Measurements from ENCODE around the gene TPCN2.

The TPCN2 gene

DNA sequence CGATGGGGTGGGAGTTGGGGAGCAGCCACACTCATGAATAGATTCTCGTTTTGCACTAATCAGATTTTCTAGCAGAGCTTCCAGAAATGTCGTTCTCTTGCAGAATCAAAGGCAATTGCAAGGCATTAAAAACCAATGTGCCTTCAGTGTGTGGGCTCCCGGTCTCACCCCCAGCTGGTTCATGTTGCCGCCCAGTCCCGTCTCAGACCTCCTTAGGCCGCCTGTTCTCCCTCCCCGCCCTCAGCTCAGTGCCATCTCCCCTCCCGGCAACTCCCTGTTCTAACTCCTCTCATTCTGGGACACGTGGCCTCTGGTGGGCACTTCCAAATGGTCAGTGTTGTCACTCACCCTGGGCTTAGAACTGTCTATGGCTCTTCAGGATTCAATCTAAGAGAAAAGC is 64.5 kb downstream of the TPCN2 start:
- DNase-seq (ENCODE audit: low spot score) = no peak

DNA sequence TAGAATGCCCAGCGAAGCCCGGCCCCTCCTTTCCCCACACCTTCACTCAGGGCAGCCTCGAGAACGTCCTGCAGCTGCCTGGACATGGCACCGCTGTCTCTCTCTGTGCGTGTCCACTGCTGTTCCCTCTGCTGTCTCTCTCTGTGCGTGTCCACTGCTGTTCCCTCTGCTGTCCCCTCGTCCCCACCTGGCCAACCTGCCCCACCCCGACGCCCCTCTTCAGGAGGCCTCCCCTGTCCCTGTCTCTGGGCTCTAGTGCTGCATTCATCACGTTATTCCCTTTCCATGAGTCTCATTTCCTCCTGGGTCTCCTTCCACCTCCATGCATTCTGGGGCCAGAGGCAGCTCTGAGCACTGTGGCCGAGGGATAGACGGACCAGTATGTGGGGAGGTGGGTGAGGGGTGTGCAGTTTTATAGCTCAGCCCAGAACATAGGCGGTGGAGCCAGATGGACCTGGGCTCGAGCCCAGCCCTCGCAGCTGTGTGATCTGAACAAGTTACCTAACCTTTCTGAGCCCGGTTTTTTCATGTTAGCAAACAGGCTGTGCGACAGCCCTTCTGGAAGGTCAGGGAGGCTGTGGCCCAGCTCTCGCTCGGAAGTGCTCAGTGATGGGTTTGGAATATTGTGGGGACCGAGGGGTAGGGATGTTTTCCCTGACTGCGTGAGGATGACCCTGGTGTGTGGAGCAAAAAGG is 65.1 kb downstream of the TPCN2 start:
- DNase-seq (ENCODE audit: low spot score) = no peak

DNA sequence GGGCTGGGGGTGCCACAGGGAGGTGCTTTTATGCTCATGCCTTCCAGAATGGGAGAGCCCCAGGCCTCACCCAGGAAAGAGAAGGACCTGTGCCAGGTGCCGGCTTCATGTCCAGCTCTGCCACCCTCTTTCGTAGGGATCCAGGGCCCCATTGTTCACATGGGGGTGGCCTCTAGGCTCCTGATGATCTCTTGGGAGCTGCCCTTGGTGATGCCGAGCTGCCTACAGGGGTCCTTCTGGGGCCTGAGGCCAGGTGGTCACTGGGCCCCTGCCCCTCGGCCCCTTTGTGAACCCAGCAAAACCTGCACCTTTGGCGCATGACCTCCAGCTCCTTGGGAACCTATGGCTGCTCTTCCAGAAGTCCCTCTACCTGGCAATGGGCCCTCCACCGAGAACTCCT is 65.6 kb downstream of the TPCN2 start:
- DNase-seq (ENCODE audit: low spot score) = no peak

DNA sequence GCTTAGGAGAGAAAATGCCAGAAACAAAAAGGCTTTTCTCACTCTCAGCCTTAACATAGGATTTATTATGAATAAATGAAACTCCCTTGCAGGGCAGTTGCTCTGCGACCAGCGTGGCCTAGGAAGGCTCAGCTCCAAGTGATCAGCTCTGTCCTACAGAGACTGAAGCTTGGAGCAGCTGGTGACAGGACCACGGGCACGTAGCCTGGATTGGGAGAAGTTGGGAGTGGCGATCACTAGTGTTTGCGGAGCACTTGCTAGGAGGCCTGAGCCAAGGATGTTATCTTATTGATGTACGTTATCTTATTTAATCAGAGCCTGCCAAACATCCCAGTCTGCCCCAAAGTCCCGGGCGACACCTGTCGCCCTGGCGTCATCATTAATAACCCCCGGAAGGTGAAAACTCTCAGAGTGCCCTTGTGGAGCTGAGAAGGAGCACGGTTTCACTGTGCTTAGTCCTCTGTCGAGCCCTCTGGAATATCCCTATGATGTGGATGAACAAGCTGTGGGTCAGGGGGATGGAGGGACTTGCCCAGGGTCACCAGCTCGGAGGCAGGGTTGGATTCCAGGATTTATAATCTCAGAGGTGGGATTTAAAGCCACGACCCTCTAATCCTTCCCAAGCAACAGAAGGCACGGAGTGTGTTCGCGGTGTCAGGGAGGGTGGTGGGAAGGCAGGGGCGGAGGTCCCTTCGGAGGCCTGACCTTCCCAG is 66.2 kb downstream of the TPCN2 start:
- DNase-seq (ENCODE audit: low spot score) = no peak

DNA sequence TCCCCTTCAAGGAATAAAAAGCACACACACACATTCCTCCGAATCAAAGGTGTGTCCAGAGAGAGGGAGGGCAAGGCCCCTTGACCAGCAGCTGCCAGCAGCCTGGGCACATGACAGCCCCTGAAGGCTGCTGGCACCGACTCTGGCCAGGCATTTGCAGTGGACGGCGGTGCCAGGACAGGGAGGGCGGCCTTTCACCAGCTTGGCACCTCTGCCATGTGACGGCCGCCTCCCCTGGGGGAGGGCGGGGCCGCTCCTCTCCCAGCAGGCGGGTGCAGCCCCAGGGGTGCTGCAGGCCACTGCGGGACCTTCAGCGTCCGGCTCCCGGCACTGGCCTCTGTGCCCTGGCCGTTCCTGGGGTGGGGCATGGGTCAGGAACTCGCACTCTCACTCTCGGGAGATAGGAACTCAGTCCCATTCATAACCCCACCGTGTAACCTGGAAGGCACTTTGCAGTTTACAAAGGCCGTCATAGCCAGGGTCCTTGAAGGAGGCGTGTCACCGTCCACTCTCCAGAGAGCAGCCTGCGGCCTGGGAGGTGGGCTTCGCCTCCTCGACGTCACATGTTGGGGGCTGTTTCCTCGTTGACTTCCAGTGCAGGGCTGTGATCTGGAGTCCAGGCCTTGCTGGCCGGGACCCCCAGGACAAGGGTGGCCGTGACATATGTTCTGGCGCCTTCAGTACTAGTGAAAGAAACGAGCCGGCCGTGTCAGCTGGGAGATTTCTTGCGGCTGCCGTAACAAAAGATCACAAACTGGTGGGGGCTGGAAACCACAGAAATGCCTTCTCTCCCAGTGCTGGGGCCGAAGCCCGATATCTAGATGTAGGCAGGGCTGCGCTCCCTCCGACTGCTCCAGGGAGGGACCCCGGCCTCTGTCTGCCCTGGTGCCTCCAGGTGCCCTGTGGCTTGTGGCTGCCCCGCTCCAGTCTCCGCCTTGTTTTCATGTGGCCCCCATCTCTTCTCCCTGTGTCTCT is 67.1 kb downstream of the TPCN2 start:
- DNase-seq (ENCODE audit: low spot score) = no peak

DNA sequence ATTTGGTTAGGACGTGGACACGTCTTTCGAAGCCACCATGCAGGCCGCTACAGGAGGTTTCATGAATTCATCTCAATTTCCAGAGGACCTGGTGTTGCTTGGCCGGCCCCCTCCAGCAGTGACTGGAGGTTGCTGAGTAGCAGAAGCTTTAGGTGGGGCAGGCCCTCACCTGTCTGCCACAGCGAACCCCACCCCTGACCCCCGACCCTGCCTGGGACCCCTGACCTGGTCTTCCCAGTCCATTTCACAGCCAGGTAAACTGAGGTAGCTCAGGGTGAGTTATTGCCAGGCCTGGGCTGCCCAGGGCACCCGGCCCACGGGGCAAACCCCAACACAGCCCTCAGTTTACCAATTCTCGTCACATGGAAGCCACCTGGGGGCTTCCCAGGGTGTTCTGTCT is 67.9 kb downstream of the TPCN2 start:
- DNase-seq (ENCODE audit: low spot score) = no peak

DNA sequence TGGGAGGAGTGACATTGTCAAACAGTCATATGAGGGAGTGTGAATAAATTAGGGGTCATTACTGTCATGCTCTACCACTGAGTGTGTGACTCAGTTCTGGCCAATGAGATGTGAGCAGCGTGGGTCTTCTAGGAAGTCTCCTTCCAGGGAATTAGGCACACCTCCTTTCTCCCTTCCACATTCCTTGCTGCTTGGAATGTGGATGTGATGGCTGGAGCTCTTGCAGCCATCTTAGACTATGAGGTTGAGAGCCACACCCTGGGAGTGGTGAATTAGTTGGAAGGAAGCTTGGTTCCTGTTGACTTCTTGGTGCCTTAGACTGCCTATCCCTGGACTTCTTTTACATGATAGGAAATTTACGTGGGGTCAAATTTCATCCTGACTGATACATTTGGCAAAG is 70.5 kb downstream of the TPCN2 start:
- DNase-seq (ENCODE audit: low spot score) = no peak

DNA sequence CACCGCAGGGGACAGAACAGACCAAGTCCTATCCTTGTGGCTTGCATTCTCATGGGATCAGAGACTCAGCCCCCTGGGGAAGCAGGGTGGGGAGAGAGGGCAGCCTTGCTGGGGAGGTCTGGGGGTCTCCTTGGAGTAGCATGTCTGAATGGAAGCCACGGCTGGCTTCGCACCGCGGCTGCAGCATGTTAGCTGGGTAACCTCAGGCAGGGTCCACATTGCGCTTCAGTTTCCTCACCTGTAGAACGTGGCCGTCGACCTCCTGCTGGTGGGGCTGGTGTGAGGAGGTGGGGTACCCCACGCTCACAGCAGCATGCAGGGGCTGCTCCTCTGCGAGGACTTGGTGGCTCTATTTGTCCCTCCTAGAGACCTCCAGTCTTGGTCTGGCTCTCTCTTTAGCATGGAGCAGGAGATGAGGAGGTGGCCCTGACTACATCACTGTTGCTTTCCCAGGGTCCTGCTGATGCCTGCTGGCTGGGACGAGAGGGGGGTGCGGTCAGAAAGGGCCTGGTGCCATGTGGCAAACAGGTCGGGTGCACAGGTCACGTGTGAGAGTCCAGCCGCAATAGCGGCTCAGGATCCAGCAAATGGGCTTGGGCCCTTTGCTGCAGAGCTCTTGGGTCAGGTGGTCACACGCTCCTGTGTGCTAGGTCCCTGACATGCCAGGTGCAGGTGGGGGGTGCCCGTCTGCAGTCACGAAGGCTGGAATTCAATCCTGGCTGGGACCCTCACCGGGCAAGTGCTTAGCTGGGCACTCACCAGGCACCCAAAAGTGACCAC is 71.6 kb downstream of the TPCN2 start:
- DNase-seq (ENCODE audit: low spot score) = no peak

DNA sequence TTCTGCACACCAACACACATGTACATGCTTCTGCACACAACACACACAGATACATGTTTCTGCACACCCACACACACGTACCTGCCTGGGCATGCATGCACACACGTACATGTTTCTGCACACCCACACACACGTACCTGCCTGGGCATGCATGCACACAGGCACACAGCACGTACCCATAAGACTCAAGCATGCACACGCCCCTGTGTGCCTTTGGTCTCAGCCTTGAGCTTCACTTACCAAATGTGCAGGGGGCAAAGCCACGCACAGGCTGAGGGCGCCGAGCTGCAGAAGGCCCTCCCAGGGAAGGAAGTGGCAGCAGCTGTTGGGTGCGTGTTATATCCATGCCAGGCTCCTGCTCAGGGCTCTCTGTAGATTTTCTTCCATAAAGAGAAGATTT is 72.3 kb downstream of the TPCN2 start:
- no peak for DNase-seq (ENCODE audit: low spot score)

DNA sequence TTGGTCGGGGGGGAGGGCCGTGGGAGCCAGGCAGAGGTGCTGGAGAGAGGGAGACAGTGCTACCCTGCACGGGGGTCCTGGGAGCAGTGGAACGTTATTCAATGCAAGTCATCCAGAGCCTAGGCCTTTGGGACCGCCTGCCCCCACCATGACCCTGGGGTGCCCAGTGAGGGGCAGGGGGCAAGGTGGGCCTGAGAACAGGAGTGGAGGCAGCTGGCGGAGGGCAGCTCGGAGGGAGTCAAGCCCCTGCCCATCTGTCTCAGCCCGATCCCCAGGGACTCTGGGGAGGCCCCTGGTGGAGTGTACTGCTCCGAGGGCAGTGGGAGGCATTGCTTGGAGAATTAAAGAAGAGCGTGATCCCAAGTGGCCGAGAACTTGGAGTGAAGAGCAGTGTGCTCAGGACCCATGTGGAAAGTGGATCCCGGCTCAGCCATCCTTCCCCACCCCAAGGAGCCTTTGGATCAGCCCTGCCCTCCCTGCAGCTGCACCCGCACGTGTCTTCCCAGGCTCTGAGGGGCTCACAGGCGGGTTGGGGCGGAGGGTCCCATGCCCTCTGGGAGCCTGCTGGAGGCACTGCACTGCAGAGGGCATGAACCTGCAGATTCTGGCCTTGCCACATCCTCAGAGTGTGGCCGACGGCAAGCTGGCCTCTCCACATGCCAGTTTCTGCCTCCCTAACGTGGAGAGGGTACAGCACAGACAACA is 73.0 kb downstream of the TPCN2 start:
- no peak for DNase-seq (ENCODE audit: low spot score)

DNA sequence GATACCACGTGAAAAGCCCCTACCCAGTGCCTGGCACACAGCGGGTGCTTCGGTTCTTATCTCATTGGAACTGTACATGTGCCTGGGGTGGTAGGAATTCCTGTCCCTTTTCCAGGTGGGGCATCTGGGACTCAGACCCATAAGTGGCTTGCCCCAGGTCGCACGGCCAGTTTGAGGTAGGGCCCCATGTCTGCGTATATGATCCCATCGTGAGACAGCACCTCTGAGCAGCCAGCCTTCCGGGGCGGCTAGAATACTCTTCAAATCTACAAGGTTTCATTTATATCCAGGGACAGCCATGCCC is 73.5 kb downstream of the TPCN2 start:
- no peak for DNase-seq (ENCODE audit: low spot score)

DNA sequence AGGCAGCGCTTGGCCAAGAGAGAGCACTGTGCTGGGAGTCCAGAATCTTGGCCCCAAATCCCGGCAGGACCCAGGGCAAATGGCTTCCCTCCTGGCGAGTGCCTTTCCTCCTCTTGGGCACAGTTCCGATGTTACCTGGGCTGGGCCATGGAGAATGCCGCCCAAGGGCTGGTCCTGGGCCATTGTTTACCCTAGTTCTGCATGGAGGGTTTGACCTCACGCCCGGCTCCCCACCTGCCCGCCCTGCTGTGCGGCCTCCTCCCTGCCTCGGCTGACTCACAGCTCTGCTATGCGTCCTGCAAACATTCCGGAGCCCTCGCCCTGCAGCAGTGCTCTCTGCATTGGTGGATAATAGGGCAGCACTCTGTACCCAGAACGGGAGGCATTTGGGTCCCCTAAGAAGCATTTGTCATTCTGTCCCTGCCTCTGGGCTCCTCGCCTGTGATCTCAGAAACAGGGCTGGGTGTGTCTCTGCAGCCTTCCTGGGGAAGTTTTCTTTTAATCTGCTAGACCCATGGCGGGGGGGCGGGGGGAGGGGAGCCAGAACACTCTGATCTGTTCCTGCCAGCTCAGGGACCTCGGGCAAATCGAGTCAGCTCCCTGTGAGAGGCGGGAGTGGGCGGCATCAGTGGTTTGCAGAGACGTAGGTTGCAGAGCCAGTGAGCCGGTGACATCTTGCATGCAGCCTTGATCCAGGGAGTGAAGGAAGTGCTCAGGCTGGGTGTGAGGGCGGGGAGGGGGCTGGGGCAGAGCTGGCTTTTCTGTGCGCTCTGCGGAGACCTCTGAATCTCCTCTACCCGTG is 74.1 kb downstream of the TPCN2 start:
- peak; percentile 89 for DNase-seq (ENCODE audit: low spot score)

DNA sequence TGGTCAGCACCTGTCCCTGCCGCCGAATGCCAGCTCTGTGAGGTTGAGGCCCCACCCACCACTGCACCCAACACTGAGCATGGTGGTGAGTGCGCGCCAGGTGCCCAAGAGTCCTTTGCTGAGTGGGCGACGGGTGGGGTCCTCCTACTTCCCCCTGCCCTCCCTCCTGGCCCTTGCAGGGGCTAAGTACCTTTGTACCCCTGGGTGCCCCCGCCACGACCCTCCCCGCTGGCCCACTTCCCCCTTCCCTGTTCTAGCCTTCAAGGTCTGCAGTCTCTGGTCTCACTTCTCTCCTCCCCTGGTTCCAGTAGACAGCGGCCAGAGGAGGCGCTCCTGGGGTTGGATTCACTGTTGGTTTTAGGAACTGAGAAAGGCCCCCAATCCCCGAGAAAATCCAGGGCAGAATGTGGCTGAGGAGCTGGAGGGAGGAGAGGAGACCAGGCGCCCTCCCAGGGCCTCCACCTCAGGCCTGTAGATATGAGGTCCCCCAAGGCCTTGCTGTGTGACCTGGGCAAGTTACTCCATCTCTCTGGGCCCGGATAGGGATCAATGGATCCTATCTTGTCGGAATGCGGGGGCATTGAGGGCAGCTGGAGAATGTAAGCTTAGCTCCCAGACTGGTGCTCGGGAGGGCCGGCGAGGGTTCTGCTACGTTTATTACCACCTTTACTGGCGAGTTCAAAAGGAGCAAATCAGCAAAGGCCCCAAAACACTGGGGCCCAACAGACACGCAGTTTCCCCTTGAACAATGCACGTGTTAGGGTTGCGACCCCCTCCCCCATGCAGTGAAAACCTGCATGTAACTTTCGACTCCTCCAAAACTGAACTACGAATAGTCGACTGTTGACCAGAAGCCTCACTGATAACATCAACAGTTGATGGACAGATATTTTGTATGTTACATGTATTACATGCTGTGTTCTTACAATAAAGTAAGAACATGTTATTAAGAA is 75.1 kb downstream of the TPCN2 start:
- DNase-seq (ENCODE audit: low spot score) = no peak

DNA sequence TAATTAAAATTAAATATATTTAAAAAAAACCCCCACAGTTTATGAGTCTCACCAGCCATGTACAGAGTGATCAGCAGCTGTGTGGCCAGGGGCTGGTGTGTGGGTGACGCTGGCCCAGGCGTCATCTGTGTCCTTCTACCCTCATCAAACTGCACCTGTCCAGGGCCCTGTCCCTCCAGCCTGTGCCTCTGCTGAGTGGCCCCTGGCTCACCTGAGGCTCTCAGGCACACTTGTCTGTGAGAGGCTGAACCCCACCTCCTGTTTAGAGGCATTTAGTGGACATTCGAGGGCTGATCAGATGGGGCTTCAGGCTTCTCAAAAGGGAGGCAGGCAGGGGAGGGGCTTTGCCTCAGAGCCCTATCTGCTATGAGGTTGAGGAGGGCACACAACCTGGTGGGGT is 77.1 kb downstream of the TPCN2 start:
- DNase-seq (ENCODE audit: low spot score) = no peak

DNA sequence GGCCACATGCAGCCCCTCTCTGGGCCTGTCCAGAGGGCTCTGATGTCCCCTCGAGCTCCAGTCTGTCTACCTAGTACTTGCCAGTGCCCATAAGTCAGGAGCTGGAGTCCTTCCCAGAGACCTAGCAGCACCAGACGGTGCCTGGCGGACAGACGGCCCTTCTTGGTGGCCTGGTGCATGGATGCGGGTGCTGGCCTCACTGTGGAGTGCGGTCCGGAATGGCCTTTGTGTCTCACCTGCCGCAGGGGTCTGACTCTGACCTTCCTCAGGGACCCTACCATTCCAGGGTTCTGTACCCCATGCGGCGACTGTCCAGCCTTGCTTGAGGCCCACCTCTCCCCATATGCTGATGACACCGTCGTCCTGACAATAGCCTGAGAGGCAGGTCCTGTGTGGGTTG is 77.6 kb downstream of the TPCN2 start:
- no peak for DNase-seq (ENCODE audit: low spot score)

DNA sequence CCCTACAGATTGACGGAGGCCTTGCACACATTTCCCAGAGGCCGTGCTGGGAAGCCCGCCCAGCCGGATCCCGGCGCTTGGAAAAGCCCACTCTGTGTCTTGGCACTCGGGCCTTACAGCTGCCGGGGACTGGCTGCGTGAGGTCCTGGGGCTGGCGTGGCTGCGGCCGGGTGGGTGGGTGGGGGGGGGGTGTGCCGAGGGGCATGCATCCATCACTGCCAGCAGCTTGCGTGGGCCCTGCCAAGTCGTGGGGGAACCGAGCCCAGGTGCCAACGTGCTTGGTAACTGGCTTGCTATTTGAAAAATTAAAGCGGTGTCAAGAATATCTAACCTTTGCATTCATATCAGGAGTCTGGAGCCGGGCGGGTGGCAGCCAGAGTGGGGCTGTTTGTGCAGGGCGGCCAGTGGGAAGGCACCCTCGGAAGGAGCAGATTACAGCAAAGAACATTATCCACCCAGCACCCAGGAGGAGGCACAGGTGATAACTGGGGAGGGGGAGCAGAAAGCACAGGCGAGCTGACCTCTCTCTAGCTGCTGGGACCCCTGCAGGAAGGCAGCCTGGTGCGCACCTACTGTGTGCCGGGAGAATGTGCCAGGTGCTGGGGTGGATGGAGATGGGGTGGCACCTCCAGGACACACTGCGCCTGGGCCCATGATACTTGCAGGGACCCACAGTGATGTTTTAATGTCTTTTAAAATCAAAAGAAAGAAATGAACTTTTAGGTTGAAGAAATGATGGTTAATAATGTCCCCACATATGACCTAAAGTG is 78.5 kb downstream of the TPCN2 start:
- no peak for DNase-seq (ENCODE audit: low spot score)

DNA sequence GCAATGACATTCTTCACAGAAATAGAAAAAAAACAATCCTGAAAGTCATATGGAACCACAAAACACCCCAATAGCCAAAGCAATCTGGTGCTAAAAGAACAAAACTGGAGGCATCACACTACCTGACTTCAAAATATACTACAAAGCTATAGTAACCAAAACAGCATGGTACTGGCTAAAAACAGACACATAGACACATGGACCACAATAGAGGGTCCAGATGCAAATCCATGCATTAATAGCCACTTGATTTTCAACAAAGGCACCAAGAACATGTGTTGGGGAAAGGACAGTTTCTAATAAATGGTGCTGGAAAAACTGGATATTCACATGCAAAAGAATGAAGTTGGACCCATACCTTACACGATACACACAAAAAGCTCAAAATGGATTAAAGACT is 79.2 kb downstream of the TPCN2 start:
- no peak for DNase-seq (ENCODE audit: low spot score)

DNA sequence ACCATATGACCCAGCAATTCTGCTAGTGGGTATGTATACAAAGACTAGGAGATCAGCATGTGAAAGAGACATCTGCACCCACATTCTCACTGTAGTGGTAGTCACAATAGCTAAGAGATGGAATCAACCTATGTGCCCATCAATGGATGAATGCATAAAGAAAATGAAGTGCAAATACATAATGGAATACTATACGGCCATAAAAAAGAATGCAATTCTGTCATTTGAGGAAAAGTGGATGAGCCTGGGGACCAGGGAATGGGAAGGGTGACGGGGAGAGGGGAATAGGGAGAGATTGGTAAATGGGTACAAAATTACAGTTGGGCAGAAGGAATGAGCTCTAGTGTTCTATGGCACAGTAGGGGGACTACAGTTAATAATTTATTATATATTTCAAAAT is 80.3 kb downstream of the TPCN2 start:
- no peak for DNase-seq (ENCODE audit: low spot score)

DNA sequence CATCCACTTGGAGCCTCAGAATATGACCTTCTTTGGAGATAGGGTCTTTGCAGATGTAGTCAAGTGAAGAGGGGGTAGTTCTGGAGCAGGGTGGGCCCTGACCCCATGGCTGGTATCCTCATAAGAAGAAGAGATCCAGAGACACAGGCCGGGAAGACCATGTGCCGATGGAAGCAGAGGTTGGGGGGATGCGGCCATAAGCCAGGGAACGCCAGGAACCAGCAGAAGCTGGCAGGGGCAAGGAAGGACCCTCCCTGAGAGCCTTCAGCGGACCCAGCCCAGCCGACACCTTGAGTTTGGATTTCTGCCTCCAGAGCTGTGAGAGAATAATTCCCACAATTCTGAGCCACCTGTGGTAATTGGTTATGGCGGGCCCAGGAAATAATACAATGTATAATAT is 80.9 kb downstream of the TPCN2 start:
- no peak for DNase-seq (ENCODE audit: low spot score)

Data from kidney capillary endothelial cell (primary cell).